GM18507 (cell line): ENCODE data around the gene NXPH1.

ENCODE experiments used
- DNase-seq: peaks from one replicate; pipeline ENCODE4 v3.0.0; 2011; ENCODE audit warnings: low read depth; ENCODE audit not compliant: insufficient read length; ENCODE audit errors: extremely low spot score
- FAIRE-seq: peaks from 2 replicates; lab custom pipeline; 2011; peaks lifted over from hg19 to GRCh38; lab: Jason Lieb, UNC

Gene NXPH1

GRCh38 chr7:8778459-8778858, 345.1 kb downstream of the NXPH1 start:
- FAIRE-seq: no peak
- no peak for DNase-seq

- FAIRE-seq: no peak
- no peak for DNase-seq
These were observed 347.8 kb downstream of the NXPH1 start for GRCh38 chr7:8781166-8781565.

GRCh38 chr7:8783229-8783628, 349.8 kb downstream of the NXPH1 start:
- no peak for DNase-seq
- FAIRE-seq: no peak

GRCh38 chr7:8785081-8785480, 351.7 kb downstream of the NXPH1 start:
- FAIRE-seq: no peak

GRCh38 chr7:8800986-8801385, 367.6 kb downstream of the NXPH1 start:
- FAIRE-seq (no peak), DNase-seq (no peak)

More at GRCh38 chr7:8785081-8785480, 351.7 kb downstream of the NXPH1 start:
- no peak for DNase-seq
